GM12878 (cell line): ENCODE results near the gene CRYZL1. TPM values are rescaled to one million over a fixed set of nuclear protein-coding genes. Genes with fewer than 3 reads are reported as not detected.
A peak's percentile ranks its signal among the peaks of the same experiment; 100 is the strongest.

Source experiments
- BACH1 ChIP-seq: fragments of 450-650 bp; IDR thresholded peaks from 2 replicates; pipeline ENCODE4 v1.6.1; 2017; ENCODE audit warnings: mild to moderate bottlenecking, borderline replicate concordance
- BCL11A ChIP-seq: IDR thresholded peaks from 2 replicates; pipeline ENCODE4 v1.6.1; 2011; ENCODE audit warnings: low read depth, low read length
- CBX3 ChIP-seq: fragments of 200-600 bp; sonication (generic); IDR thresholded peaks from 2 replicates; pipeline ENCODE4 v1.6.1; 2016; ENCODE audit warnings: low read depth, borderline replicate concordance
- CEBPB ChIP-seq, 2 experiments: fragments of 150-350 bp in 1 of 2; IDR thresholded peaks; 2 replicates each; pipeline ENCODE4 v1.6.1; 2012 to 2014; ENCODE audit warnings: low read depth in 2 of 2, low read length in 2 of 2, borderline replicate concordance in 1 of 2, inconsistent platforms in 1 of 2
- HDGF ChIP-seq: fragments of 450-650 bp; IDR thresholded peaks from 2 replicates; pipeline ENCODE4 v1.6.1; 2016; ENCODE audit warnings: antibody characterized with exemption
- IRF5 ChIP-seq: fragments of 450-650 bp; IDR thresholded peaks from 2 replicates; pipeline ENCODE4 v1.6.1; 2017; ENCODE audit warnings: borderline replicate concordance
- MYB ChIP-seq: fragments of 150-350 bp; IDR thresholded peaks from 2 replicates; pipeline ENCODE4 v1.6.1; 2014; ENCODE audit warnings: mild to moderate bottlenecking, low read depth, low read length, borderline replicate concordance
- NFYB ChIP-seq: IDR thresholded peaks from 2 replicates; pipeline ENCODE4 v1.6.1; 2011; ENCODE audit warnings: low read depth, mild to moderate bottlenecking, low read length, improper control_type of control experiment, moderate library complexity; ENCODE audit not compliant: insufficient read depth
- NRF1 ChIP-seq: conservative IDR thresholded peaks from 2 replicates; pipeline ENCODE4 v1.6.1; 2011; ENCODE audit warnings: mild to moderate bottlenecking, low read depth, low read length, improper control_type of control experiment
- PAX8 ChIP-seq: fragments of 450-650 bp; IDR thresholded peaks from 2 replicates; pipeline ENCODE4 v1.6.1; 2017; ENCODE audit warnings: mild to moderate bottlenecking, moderate library complexity
- RB1 ChIP-seq: fragments of 450-650 bp; formaldehyde crosslinking; IDR thresholded peaks from 2 replicates; pipeline ENCODE4 v1.6.1; 2017; ENCODE audit warnings: mild to moderate bottlenecking, borderline replicate concordance
- RELA ChIP-seq: fragments of 450-650 bp; IDR thresholded peaks from 2 replicates; pipeline ENCODE4 v1.8.0; 2014; ENCODE audit warnings: borderline replicate concordance; ENCODE audit not compliant: partially characterized antibody
- SIN3A ChIP-seq: IDR thresholded peaks from 2 replicates; pipeline ENCODE4 v1.6.1; 2012; ENCODE audit warnings: low read depth, low read length, improper control_type of control experiment
- STAT1 ChIP-seq: fragments of 450-650 bp; conservative IDR thresholded peaks from 2 replicates; pipeline ENCODE4 v1.6.1; 2014; ENCODE audit warnings: antibody characterized with exemption, mild to moderate bottlenecking
- SUZ12 ChIP-seq: fragments of 200-600 bp; sonication (generic); IDR thresholded peaks from one replicate; pipeline ENCODE4 v1.6.1; 2018; ENCODE audit warnings: antibody characterized with exemption, mild to moderate bottlenecking; ENCODE audit not compliant: unreplicated experiment
- TCF12 ChIP-seq: IDR thresholded peaks from 2 replicates; pipeline ENCODE4 v1.6.1; 2011; ENCODE audit warnings: low read depth, mild to moderate bottlenecking, low read length
- USF1 ChIP-seq: IDR thresholded peaks from 2 replicates; pipeline ENCODE4 v1.6.1; 2011; ENCODE audit warnings: borderline replicate concordance, low read depth, mild to moderate bottlenecking, moderate library complexity, mixed read lengths, low read length; ENCODE audit not compliant: insufficient read depth; ENCODE audit errors: extremely low read length
- ZBTB33 ChIP-seq: fragments of 450-650 bp; IDR thresholded peaks from 2 replicates; pipeline ENCODE4 v1.6.1; 2017; ENCODE audit warnings: mild to moderate bottlenecking
- ZNF592 ChIP-seq: fragments of 450-650 bp; IDR thresholded peaks from 2 replicates; pipeline ENCODE4 v1.6.1; 2017; ENCODE audit warnings: mild to moderate bottlenecking, moderate library complexity
- ZNF622 ChIP-seq: fragments of 450-650 bp; IDR thresholded peaks from 2 replicates; pipeline ENCODE4 v1.6.1; 2017; ENCODE audit warnings: mild to moderate bottlenecking, inconsistent platforms
- polyA plus RNA-seq, 11 experiments: library from polyadenylated mRNA; depleted of rRNA in 4 of 11; unstranded in 6 of 11; stranded (reverse) in 5 of 11; fragments of >200 nt; fragmentation: Nextera tagmentation in 4 of 11; fragmentation: Illumina TruSeq in 1 of 11; extraction: Ambion mirVana in 4 of 11; extraction: Trizol in 1 of 11; gene quantifications; 1 replicate in 1 of 11; 2 replicates in 10 of 11; pipeline versions ENCODE4 v1.2.1 to v1.2.3, GENCODE V29; 2011 to 2016; ENCODE audit warnings: inconsistent platforms in 2 of 11, missing spikeins in 2 of 11, low read depth in 1 of 11
- total RNA-seq, 4 experiments: library from RNA; depleted of rRNA in 3 of 4; stranded (reverse); fragments of >200 nt in 3 of 4; fragmentation: Illumina TruSeq in 1 of 4; extraction: Trizol in 1 of 4; gene quantifications; 2 replicates each; pipeline versions ENCODE4 v1.2.1 to v1.2.3, GENCODE V29; 2013 to 2021
- TF ChIP-seq, protein P1 (sequence below): fragments of 450-650 bp; IDR thresholded peaks from 2 replicates; pipeline ENCODE4 v1.6.1; 2016; ENCODE audit warnings: mild to moderate bottlenecking

Gene CRYZL1
- total and polyA plus RNA-seq, 10 of the 15 experiments (the other 5 are each of a cell fraction or from before 2014, with no cell fraction given), result 14.3 to 72.4 (median 30.7) TPM

GRCh38 chr21:33641352-33642026, at the start of gene CRYZL1 (continued):
- TF ChIP-seq ZBTB33 (no peak), USF1 (no peak), CEBPB (IDR thresholded peaks at IDR 0.05; ENCODE audit: borderline replicate concordance in 1 of 2, low read depth in 2 of 2, low read length in 2 of 2) (no peak), SUZ12 (no peak), NFYB (peak; percentile 94), ZNF592 (no peak), MYB (peak; percentile 52; the same call in 1 of the 2 replicates), TCF12 (no peak), ZNF622 (no peak), SIN3A (peak; percentile 61; the same call in 1 of the 2 replicates), PAX8 (no peak), BCL11A (no peak), STAT1 (no peak), CBX3 (no peak), IRF5 (no peak), BACH1 (peak; percentile 16; the same call in 1 of the 2 replicates), NRF1 (no peak), RB1 (no peak), HDGF (no peak), RELA (peak; percentile 68)
- TF ChIP-seq, protein P1, sequence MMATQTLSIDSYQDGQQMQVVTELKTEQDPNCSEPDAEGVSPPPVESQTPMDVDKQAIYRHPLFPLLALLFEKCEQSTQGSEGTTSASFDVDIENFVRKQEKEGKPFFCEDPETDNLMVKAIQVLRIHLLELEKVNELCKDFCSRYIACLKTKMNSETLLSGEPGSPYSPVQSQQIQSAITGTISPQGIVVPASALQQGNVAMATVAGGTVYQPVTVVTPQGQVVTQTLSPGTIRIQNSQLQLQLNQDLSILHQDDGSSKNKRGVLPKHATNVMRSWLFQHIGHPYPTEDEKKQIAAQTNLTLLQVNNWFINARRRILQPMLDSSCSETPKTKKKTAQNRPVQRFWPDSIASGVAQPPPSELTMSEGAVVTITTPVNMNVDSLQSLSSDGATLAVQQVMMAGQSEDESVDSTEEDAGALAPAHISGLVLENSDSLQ, result peak; percentile 99
